Vagina (tissue), 2 donors: ENCODE data around the gene ZNRF2. TPM values are rescaled to one million over a fixed set of nuclear protein-coding genes. Genes with fewer than 3 reads are reported as not detected.

Experiments used
- DNase-seq, 2 donors: peaks; one replicate each; pipeline ENCODE4 v3.0.0-alpha.2; 2017; ENCODE audit errors: extremely low spot score in 2 of 2
- H3K27ac ChIP-seq: fragments of 200-600 bp; sonication (generic); one replicate; pipeline ENCODE4 v1.5.1; 2019
- H3K27me3 ChIP-seq: fragments of 200-600 bp; sonication (generic); one replicate; pipeline ENCODE4 v1.5.1; 2019
- H3K36me3 ChIP-seq, 2 donors: fragments of 200-600 bp; sonication (generic); one replicate each; pipeline ENCODE4 v1.5.1; 2017 to 2019
- H3K4me1 ChIP-seq: fragments of 200-600 bp; sonication (generic); one replicate; pipeline ENCODE4 v1.5.1; 2019
- H3K4me3 ChIP-seq, 2 donors: fragments of 200-600 bp; sonication (generic); 1 replicate in 1 of 2; 2 replicates in 1 of 2; pipeline ENCODE4 v1.5.1; 2016 to 2019
- H3K9me3 ChIP-seq: fragments of 200-600 bp; sonication (generic); one replicate; pipeline ENCODE4 v1.5.1; 2019
- POLR2A ChIP-seq, 2 donors: fragments of 450-650 bp; IDR thresholded peaks; one replicate each; pipeline ENCODE4 v1.6.1; 2017; ENCODE audit warnings: antibody characterized with exemption in 2 of 2, mild to moderate bottlenecking in 2 of 2, moderate library complexity in 2 of 2
- POLR2AphosphoS5 ChIP-seq, 2 donors: sonication (generic); formaldehyde crosslinking; IDR thresholded peaks; one replicate each; pipeline ENCODE4 v1.9.0; 2017; ENCODE audit warnings: antibody characterized with exemption in 2 of 2, mild to moderate bottlenecking in 2 of 2, low read depth in 1 of 2; ENCODE audit not compliant: insufficient read depth in 1 of 2
- intact Hi-C: fragments of 100-400 bp; cut with DNase I; formaldehyde crosslinking; loops from one replicate; pipeline ENCODE4 v1.15.1; 2023
- microRNA counts, 2 donors: library from miRNA; unstranded; fragments of <30 nt; microRNA quantifications; one replicate each; lab custom pipeline; 2016 to 2017
- microRNA-seq: library from miRNA; unstranded; fragments of <30 nt; microRNA quantifications from one replicate; pipeline ENCODE4, GENCODE V29; 2017; ENCODE audit warnings: borderline number of aligned reads, borderline replicate concordance
- small RNA-seq: library from RNA; depleted of rRNA; stranded (forward); fragments of <200 nt; gene quantifications from one replicate; pipeline ENCODE3, GENCODE V24; 2016
- total RNA-seq: library from RNA; depleted of rRNA; stranded (reverse); fragments of >200 nt; gene quantifications from one replicate; pipeline ENCODE4 v1.2.3, GENCODE V29; 2016
- TF ChIP-seq, protein P1 (sequence below), 3 experiments: fragments of 450-650 bp in 2 of 3; fragments of 200-600 bp in 1 of 3; sonication (generic) in 1 of 3; IDR thresholded peaks; one replicate each; pipeline ENCODE4 v1.5.1; 2017 to 2019; ENCODE audit warnings: antibody characterized with exemption in 3 of 3, mild to moderate bottlenecking in 2 of 3, moderate library complexity in 2 of 3

The ZNRF2 gene
- total RNA-seq, 1 donor from 2014 or later, result 21.9 TPM

GRCh38 chr7:30411897-30412296 is 127.5 kb downstream of the ZNRF2 start:
- no peaks in the 10 kb centered on the region for H3K36me3 ChIP-seq
- intact Hi-C loops, result loop anchor here (5.0 kb wide), 1 partner anchor 245 kb away; no protein-coding TSS in a partner anchor
- no peaks in the 10 kb centered on the region for H3K4me1 ChIP-seq
- TF ChIP-seq POLR2AphosphoS5 (IDR thresholded peaks at IDR 0.05; ENCODE audit: insufficient read depth in 1 of 2, low read depth in 1 of 2) (no peak), POLR2A (IDR thresholded peaks at IDR 0.05) (no peak)
- TF ChIP-seq, protein P1, sequence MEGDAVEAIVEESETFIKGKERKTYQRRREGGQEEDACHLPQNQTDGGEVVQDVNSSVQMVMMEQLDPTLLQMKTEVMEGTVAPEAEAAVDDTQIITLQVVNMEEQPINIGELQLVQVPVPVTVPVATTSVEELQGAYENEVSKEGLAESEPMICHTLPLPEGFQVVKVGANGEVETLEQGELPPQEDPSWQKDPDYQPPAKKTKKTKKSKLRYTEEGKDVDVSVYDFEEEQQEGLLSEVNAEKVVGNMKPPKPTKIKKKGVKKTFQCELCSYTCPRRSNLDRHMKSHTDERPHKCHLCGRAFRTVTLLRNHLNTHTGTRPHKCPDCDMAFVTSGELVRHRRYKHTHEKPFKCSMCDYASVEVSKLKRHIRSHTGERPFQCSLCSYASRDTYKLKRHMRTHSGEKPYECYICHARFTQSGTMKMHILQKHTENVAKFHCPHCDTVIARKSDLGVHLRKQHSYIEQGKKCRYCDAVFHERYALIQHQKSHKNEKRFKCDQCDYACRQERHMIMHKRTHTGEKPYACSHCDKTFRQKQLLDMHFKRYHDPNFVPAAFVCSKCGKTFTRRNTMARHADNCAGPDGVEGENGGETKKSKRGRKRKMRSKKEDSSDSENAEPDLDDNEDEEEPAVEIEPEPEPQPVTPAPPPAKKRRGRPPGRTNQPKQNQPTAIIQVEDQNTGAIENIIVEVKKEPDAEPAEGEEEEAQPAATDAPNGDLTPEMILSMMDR (IDR thresholded peaks at IDR 0.05), result no peak
- no peaks in the 10 kb centered on the region for H3K9me3 ChIP-seq
- no peaks in the 10 kb centered on the region for H3K27me3 ChIP-seq
- H3K4me3 ChIP-seq, result no peak overlapping the region
- H3K27ac ChIP-seq, result no peak overlapping the region
- no peak for DNase-seq

DNA sequence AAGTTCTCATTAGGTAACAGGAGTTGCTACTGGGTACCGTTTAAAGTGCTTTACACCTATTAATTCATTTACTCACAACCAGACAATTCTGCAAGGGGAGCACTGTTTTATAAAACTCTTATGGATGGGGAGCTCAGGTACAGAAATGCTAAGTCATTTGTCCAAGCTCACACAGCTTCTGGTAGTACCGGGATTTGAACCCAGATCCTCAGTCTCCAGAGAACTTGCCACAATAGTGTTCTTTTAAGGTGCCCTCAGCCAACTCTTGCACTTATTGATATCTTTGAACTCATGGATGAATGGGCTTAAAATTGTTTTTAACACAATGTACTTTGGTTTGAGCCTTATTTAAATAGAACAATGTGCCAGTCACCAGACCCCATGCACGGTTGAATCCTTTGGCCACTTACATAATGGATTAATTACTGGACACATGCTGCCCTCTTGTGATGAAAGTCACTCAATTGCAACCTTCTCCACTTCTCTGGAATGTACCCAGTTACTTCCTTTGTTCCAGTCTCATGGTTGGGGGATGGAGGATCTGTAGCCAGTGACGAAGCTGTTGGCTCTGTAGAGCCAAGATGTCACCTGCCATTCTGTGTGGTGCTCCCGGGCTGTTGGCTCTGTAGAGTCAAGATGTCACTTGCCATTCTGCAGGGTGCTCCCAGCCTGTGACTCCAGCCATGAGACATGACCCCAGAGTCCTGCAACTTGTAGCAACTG is 128.5 kb downstream of the ZNRF2 start:
- intact Hi-C loops, result loop anchor here (5.0 kb wide), 1 partner anchor 246 kb away; no protein-coding TSS in a partner anchor
- TF ChIP-seq POLR2A (IDR thresholded peaks at IDR 0.05), result no peak
- peak in 1 of 2 donors; percentile 65 for TF ChIP-seq POLR2AphosphoS5 (IDR thresholded peaks at IDR 0.05; ENCODE audit: insufficient read depth in 1 of 2, low read depth in 1 of 2)
- TF ChIP-seq, protein P1 (IDR thresholded peaks at IDR 0.05), result peak; percentile 3 to 61 (median 51)
- DNase-seq, result no peak

GRCh38 chr7:30413864-30414263 is 129.5 kb downstream of the ZNRF2 start:
- Histone ChIP-seq H3K27ac (no peak overlapping the region), H3K9me3 (no peaks in the 10 kb centered on the region), H3K4me3 (no peak overlapping the region), H3K27me3 (no peaks in the 10 kb centered on the region), H3K36me3 (no peaks in the 10 kb centered on the region), H3K4me1 (no peaks in the 10 kb centered on the region)
- DNase-seq, result no peak
- intact Hi-C loops, result loop anchor here (5.0 kb wide), 1 partner anchor 247 kb away; no protein-coding TSS in a partner anchor
- TF ChIP-seq, protein P1 (IDR thresholded peaks at IDR 0.05), result no peak
- TF ChIP-seq POLR2A (IDR thresholded peaks at IDR 0.05), result no peak
- no peak for TF ChIP-seq POLR2AphosphoS5 (IDR thresholded peaks at IDR 0.05; ENCODE audit: insufficient read depth in 1 of 2, low read depth in 1 of 2)

More for the DNA sequence above, 128.5 kb downstream of the ZNRF2 start:
- Histone ChIP-seq H3K36me3 (no peaks in the 10 kb centered on the region), H3K4me3 (no peak overlapping the region), H3K27me3 (no peaks in the 10 kb centered on the region), H3K27ac (no peak overlapping the region), H3K4me1 (no peaks in the 10 kb centered on the region), H3K9me3 (no peaks in the 10 kb centered on the region)

MicroRNAs within 50 kb of the gene (microRNA counts, 767-probe panel; counts per million panel counts)
- microRNA hsa-miR-550a-5p (lab: Ali Mortazavi, UCI) (238 to 261 counts per million in 2 donors), microRNA hsa-miR-550b-3p (lab: Ali Mortazavi, UCI) (238 to 261 counts per million in 2 donors)

Small RNAs within 50 kb of the gene (microRNA-seq; reads per million reads assigned to microRNA genes)
- not detected for gene MIR550A1
- gene MIR550B1, result not detected

Small RNAs within 50 kb of the gene (small RNA-seq; reads per million reads assigned to genes)
- gene MIR550A1, result not detected

Other genes with a start within 250 kb of the ZNRF2 start
- gene MTURN, start 149.6 kb upstream of the ZNRF2 start, total RNA-seq, result 44.2 TPM
- gene NOD1, start 194.2 kb downstream of the ZNRF2 start, total RNA-seq, result 14.5 TPM
- 21.6 TPM for gene GGCT, start 220.2 kb downstream of the ZNRF2 start, total RNA-seq